Prostate gland (tissue), 2 donors: Measurements from ENCODE around the gene PDE10A.

Experiments
- CTCF ChIP-seq, 4 experiments: fragments of 200-600 bp in 2 of 4; fragments of 450-650 bp in 2 of 4; sonication (generic) in 2 of 4; IDR thresholded peaks; 1 replicate in 3 of 4; 2 replicates in 1 of 4; pipeline ENCODE4 v1.5.1; 2016 to 2019; ENCODE audit warnings: antibody characterized with exemption in 4 of 4, mild to moderate bottlenecking in 2 of 4, moderate library complexity in 2 of 4
- POLR2A ChIP-seq: fragments of 450-650 bp; IDR thresholded peaks from one replicate; pipeline ENCODE4 v1.6.1; 2016; ENCODE audit warnings: antibody characterized with exemption, mild to moderate bottlenecking

DNA sequence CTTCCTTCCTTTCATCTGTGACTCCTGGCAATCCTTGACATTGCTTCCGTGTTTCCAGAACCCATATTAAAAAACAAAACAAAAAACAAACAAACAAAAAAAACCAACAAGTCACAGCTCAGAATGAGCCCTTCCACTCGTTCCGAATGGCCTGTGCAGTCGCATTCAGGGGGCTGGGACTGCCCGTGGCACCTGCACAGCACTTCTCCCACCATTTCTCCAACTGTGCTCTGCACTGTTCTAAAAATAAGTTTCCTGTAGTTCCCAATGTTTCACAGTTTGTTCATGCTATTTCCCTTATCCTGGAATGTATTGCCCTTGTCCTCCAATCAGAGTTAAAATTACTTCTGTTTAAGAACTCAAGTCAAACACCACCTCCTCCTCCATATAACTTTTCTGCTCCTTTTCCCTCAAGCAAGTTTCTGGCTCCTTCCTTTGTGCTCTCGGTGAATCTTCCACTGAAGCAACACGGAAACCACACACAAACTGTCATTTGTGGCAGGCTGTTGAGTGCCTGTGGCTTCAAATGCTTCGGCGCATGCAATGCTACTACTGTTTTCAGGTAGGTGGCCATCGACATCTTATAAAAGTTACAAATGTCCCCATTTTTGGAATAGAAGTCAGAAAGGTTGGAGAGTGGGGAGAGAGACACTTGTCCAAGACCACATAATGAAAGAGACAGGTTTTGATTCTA lies 57.7 kb downstream of the PDE10A start:
- TF ChIP-seq POLR2A = no peak
- no peak for TF ChIP-seq CTCF (IDR thresholded peaks at IDR 0.05)
